DLD1 (cell line): ENCODE measurements around the gene RRAD.

Experiments
- in situ Hi-C: cut with HindIII; loops from 2 replicates; pipeline ENCODE4 v1.10.0; 2017; ENCODE audit warnings: low sequenced_read_pairs

RRAD gene

DNA sequence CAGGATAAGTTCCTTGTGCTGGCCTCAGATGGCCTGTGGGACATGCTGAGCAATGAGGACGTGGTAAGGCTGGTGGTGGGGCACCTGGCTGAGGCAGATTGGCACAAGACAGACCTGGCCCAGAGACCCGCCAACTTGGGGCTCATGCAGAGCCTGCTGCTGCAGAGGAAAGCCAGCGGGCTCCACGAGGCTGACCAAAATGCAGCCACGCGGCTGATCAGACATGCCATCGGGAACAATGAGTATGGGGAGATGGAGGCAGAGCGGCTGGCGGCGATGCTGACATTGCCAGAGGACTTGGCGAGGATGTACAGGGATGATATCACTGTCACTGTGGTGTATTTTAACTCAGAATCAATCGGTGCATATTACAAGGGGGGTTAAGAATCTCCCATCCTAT is 39.8 kb downstream of the RRAD start:
- in situ Hi-C loops, result no loop called here

DNA sequence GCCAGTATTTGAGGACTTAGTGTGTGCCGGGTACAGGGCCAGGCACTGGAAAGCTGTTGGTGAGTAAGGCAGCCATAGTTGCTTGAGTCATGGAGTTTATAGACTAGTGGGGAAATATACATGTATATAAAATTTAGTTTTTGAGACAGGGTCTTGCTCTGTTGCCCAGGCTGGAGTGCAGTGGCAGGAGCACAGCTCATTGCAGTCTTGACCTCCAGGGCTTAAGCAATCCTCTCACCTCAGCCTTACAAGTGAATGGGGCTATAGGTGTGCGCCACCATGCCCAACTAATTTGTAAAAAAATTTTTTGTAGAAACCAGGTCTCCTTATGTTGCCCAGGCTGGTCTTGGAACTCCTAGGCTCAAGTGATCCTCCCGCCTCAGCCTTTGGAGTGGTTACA is 42.6 kb downstream of the RRAD start:
- in situ Hi-C loops, result no loop called here

DNA sequence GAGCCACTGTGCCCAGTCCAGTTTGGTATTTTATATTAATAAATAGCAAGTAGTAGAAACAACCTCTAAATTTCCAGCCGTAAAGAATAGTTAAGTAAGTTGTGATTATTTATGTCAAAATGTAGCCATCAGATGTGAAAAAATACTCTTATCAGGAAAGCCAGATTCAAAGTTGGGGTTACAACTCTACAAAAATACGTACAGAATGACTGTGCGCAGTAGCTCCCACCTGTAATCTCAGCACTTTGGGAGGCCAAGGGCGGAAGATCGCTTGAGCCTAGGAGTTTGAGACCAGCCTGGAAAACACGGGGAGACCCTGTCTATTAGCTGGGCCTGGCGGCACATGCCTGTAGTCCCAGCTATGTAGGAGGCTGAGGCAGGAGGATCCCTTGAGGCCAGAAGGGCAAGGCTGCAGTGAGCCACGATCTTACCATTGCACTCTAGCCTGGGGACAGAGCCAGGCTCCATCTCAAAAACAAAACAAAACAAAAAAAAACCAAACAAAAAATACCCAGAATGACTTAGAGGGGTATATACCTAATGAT is 43.3 kb downstream of the RRAD start:
- in situ Hi-C loops, result no loop called here

DNA sequence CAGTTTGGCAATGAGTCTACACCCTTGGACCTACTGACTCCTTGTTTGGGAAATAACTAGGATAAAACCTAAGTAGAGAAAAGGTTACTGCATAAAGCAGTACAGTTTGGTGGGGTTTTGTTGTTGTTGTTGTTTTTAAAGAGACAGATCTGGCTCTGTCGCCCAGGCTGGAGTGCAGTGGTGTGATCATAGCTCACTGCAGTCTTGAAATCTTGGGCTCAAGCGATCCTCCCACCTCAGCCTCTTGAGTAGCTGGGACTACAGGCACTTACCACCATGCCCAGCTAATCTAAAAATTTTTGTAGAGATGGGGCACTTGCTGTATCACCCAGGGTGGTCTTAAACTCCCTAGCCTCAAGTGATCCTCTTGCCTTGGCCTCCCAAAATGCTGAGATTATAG is 43.8 kb downstream of the RRAD start:
- in situ Hi-C loops, result no loop called here

DNA sequence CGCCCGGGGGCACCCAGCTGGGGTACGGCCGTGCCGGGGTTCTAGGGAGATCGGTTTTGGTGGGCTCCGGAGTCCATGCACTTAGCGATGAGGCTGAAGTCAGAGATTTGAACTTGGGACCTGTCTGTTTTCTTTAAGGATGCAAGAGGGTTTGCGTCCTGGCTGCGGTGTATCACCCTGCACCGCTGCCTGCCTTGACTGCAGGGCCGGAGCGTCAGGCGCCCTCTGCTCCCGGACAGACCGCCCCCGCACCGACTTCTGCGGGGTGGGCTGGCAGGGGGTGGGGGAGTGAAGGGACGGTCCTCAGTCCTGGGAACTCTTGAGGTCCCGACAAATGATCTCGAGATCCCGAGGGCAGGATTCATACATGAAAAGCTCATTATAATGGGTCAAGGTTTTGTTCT is 44.3 kb downstream of the RRAD start:
- in situ Hi-C loops, result no loop called here

DNA sequence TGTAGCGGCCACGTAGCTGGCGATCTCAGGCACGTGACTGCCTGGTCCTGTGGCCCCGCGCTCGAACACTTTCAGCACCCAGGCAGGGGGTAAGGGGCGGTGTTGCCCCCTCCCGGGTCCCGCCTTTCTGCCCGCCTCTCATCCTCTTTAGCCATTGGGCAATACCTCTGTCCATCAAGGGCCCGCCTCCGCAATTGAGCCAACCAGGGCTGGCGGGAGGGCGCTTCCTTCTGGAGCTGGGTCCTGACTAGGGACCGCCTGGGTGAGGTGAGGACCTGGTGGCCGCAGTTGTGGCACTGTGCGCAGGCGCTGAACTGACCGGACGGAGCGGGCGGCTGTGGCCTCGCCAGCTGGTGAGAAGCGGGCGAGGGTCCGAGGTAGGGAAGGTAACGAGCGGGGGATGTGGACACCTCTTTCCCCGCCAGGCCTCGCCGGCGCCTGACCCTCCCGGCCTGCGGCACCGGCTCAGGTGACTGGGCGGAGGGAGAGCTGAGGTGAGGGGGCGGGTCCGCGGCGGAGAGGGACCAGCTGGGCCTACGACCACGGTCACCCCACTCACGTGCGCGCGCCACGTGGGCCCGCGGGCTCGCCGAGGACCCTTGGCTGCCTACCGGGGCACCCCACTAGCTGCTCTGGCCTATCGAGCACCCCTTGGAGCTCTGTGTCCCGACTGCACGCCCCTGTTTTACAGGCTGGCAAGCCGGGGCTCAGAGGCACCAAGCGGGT is 44.9 kb downstream of the RRAD start, which contains the start of gene PDP2:
Gene PDP2 (plus strand): TSS at position 228 of the 726 bp plus-strand sequence. CDS start 3,770 bp downstream, outside the sequence.
- in situ Hi-C loops, result no loop called here

DNA sequence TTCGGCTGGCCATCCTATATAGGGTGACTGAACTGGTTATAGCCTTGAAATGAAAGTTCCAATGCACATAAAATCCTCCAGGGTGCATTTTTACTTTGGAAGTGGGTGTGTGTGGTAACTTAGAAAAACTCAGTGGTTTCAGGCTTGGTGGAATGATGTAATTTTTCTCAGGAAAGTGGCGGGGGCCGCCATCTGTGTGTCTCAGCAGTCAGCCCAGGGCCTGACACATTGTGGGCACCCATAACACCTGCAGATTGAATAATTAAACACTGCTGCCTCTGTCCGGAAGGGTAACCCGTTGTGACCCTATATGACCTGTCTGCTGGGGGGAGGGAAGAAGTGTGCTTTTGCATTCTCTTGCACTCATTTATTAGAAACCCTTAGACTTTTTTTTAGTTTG is 47.3 kb downstream of the RRAD start:
- in situ Hi-C loops, result no loop called here

DNA sequence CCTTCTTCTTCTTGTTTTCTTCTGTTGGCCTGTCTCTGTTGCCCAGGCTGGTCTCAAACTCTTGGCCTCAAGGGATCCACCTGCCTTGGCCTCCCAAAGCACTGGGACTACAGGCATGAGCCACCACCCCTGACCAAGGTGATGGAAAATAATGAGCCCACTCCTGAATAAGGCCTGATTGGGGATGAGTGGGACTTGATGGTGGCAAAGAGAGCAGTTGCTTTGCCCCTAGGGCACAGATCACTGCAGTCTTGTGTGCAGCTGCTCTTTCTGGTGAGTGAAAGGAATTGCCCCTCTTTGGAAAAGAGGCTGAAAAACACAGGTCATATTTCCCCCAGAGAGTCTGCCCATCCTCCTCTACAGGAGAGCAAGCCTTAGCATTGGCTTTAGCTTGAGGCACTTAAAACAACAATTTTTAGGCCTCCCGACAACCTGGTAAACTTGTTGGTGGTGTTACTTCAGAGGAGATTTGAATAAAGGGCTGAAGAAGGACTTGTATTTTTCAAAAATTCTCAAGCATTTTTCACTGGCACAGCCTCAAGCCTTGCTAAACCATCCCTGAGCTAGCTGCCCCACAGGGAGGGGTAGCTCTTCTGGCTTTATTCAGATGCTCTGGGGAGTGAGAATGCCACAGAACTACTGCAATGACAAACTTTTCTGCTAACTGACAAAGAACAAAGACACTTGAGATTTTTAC is 51.1 kb downstream of the RRAD start:
- in situ Hi-C loops, result no loop called here

DNA sequence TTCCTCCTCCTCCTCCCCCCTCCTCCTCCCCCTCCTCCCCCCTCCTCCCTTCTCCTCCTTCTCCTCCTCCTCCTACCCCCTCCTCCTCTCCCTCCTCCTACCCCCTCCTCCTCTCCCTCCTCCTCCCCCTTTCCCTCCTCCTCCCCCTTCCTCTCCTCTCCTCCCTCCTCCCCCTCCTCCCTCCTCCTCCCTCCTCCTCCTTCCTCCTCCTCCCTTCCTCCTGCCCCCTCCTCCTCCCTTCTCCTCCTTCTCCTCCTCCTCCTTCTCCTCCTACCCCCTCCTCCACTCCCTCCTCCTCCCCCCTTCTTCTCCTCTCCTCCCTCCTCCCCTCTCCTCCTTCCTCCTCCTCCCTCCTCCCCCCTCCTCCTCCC is 51.7 kb downstream of the RRAD start:
- in situ Hi-C loops, result no loop called here

DNA sequence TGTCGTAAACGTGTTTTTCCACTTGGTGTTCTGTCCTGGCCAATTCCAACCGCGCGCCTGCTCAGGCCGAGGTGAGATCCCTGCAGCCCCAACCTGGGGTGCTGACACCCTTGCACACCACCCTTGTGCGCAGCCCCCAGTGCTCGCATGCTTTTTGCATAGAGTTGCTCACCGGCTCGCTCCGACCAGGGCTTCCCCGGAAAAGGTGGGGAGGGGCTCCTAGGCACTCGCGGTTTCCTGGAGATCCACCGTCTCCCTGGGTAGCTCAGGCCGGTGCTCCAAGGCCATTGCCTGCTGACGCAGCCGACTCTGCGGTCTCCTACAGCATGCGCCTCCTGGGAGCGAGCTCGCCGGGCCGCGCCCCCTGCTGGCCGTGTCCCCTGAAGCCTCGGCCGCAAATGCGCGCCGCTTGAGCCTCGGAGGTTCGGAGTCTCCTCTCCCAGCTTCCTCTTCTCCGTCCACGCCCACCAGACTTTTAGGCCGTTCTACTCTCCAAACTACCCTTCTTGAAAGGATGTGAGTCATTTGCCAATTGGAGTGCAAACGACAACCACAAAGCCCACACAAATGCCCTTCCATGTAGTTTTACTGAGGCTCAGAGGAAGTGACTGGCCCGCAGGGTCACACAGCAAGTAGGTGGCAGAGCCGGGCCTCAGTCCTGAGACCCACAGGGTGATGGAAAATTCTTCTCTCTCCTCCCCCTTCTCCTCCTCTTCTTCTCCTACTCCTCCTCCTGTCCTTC is 52.2 kb downstream of the RRAD start:
- in situ Hi-C loops, result no loop called here

DNA sequence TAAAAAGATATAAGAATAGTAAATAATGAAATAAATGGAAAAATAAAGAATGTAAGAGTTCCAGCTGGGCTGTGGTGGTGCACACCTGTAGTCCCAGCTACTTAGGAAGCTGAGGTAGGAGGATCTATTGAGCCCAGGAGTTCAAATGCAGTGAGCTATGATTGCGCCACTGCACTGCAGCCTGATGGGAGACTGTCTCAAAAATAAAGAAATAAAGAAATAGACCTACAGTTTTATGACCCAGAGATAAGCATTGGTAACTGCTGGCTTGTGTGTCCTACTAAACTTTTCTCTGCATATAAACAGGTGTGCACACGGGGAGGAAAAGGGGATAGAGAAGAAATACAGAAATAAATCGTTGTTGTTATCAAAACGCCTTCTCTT is 52.8 kb downstream of the RRAD start:
- in situ Hi-C loops, result no loop called here

DNA sequence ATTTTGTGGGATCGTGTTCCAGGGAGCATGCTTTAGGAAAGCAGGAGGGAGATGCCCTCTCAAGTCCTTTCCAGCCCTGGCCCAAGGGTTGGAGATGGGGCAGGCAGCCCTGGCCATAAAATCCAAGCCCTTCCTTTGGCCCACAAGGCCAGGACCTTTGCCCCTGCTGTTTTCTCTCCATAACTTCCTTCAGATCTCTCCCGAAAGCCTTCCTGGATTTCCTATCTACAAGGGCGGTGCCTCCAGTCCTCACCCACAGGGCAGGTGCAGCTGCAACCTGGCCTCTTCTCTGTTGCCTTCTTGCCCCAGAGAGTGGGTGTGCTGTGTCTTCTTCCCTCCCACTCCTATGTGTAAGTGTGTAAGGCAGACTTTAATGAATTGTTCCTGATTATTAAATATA is 53.5 kb downstream of the RRAD start:
- in situ Hi-C loops, result no loop called here
